Transverse colon (tissue), 3 donors: ENCODE results near the gene CSNK1D.

Experiments
- CTCF ChIP-seq, 5 experiments: fragments of 200-600 bp in 3 of 5; fragments of 450-650 bp in 2 of 5; sonication (generic) in 3 of 5; IDR thresholded peaks; 1 replicate in 2 of 5; 2 replicates in 3 of 5; pipeline ENCODE4 v1.5.1; 2016 to 2017; ENCODE audit warnings: antibody characterized with exemption in 5 of 5, inconsistent platforms in 3 of 5, mild to moderate bottlenecking in 2 of 5, moderate library complexity in 1 of 5
- EP300 ChIP-seq: sonication (generic); formaldehyde crosslinking; IDR thresholded peaks from one replicate; pipeline ENCODE4 v1.6.1; 2017; ENCODE audit warnings: antibody characterized with exemption, low read depth
- POLR2A ChIP-seq: fragments of 450-650 bp; IDR thresholded peaks from one replicate; pipeline ENCODE4 v1.6.1; 2016; ENCODE audit warnings: antibody characterized with exemption, mild to moderate bottlenecking, moderate library complexity

- TF ChIP-seq CTCF (IDR thresholded peaks at IDR 0.05) (no peak), POLR2A (no peak), EP300 (no peak)
Observed at GRCh38 chr17:82227629-82228277, 45.7 kb downstream of the CSNK1D start.
